Adrenal gland (tissue), 12 donors: ENCODE data around the gene CYS1. TPM values are rescaled to one million over a fixed set of nuclear protein-coding genes. Genes with fewer than 3 reads are reported as not detected.
"Not testable (repeated sequence)": the region's sequence is repeated elsewhere in the genome, so short reads cannot be mapped to it uniquely, and the experiment has no call there.

Experiments
- DNase-seq, 7 donors: peaks; one replicate each; pipeline ENCODE4 v3.0.0-alpha.2; 2019 to 2020
- H3K27ac ChIP-seq, 5 donors: fragments of 200-600 bp; sonication (generic) in 4 of 5; 1 replicate in 3 of 5; 2 replicates in 2 of 5; pipeline versions ENCODE4 v1.5.1 to v1.8.0; 2016 to 2020; ENCODE audit warnings: mild to moderate bottlenecking in 1 of 5
- H3K27me3 ChIP-seq: fragments of 200-600 bp; 2 replicates; pipeline ENCODE4 v1.8.0; 2021
- H3K36me3 ChIP-seq, 2 donors: fragments of 200-600 bp; replicated peaks in 1 of 2; 1 replicate in 1 of 2; 2 replicates in 1 of 2; pipeline versions ENCODE4 v1.5.1 to v1.8.0; 2018 to 2022
- H3K4me1 ChIP-seq, 2 donors: fragments of 200-600 bp; replicated peaks in 1 of 2; 1 replicate in 1 of 2; 2 replicates in 1 of 2; pipeline versions ENCODE4 v1.5.1 to v1.8.0; 2018 to 2021
- H3K4me3 ChIP-seq, 4 donors: fragments of 200-600 bp; sonication (generic) in 3 of 4; one replicate each; pipeline ENCODE4 v1.5.1; 2016 to 2018
- H3K9me3 ChIP-seq, 3 donors: fragments of 200-600 bp; sonication (generic) in 1 of 3; replicated peaks in 1 of 3; 1 replicate in 2 of 3; 2 replicates in 1 of 3; pipeline versions ENCODE4 v1.5.1 to v1.8.0; 2016 to 2021
- CTCF ChIP-seq, 6 experiments: fragments of 450-650 bp in 4 of 6; fragments of 200-600 bp in 2 of 6; sonication (generic) in 1 of 6; IDR thresholded peaks; 1 replicate in 5 of 6; 2 replicates in 1 of 6; pipeline versions ENCODE4 v1.5.1 to v1.8.0; 2016 to 2021; ENCODE audit warnings: antibody characterized with exemption in 6 of 6, mild to moderate bottlenecking in 2 of 6, moderate library complexity in 1 of 6
- POLR2A ChIP-seq, 2 donors: fragments of 450-650 bp; IDR thresholded peaks; one replicate each; pipeline ENCODE4 v1.6.1; 2017; ENCODE audit warnings: antibody characterized with exemption in 2 of 2, mild to moderate bottlenecking in 2 of 2, moderate library complexity in 1 of 2
- WGBS, 4 donors: extraction: QIAGEN DNeasy Blood & Tissue Kit in 2 of 4; methylation state at CpG; one replicate each; pipeline versions ENCODE4 v1.1.5 to v1.1.7; 2013 to 2017; 5-methylcytosine and 5-hydroxymethylcytosine counted together
- intact Hi-C, 2 donors: fragments of 100-400 bp; cut with DNase I; formaldehyde crosslinking; loops; one replicate each; pipeline versions ENCODE4 v1.14.1 to v1.15.0; 2022 to 2023
- polyA plus RNA-seq, 3 donors: library from polyadenylated mRNA; stranded (reverse); fragments of 200-250 nt in 2 of 3; fragments of 350-450 nt in 1 of 3; fragmentation: Illumina TruSeq in 1 of 3; extraction: RNeasy Lipid Tissue Mini Kit (QIAGEN cat#74804) in 1 of 3; gene quantifications; one replicate each; pipeline ENCODE4 v1.2.3, GENCODE V29; 2013 to 2014
- total RNA-seq, 9 donors: library from RNA; depleted of rRNA in 4 of 9; stranded (reverse); fragments of >200 nt in 4 of 9; fragments of 120-200 nt in 1 of 9; fragmentation: NEBNext Ultra II Directional in 1 of 9; extraction: Animal tissue kit (Norgen Biotek cat#: 25700) in 1 of 9; gene quantifications; one replicate each; pipeline versions ENCODE4 v1.1.0 to v1.2.4, GENCODE V29; 2013 to 2023
- donor health status: healthy with polysubstance abuse.
- donor health status: Bipolar disorder and iron deficiency.
- donor health status: DM: yes; HTN: yes; CAD: no.
- donor health status: DM: no; HTN: no; CAD: no.
- donor health status: DM: no; HTN: no; CAD: no.
- donor health status: DM: yes; HTN: yes; CAD: no.

The CYS1 gene
- total and polyA plus RNA-seq, 12 donors = 0.05 to 3.6 (median 1.1) TPM

DNA sequence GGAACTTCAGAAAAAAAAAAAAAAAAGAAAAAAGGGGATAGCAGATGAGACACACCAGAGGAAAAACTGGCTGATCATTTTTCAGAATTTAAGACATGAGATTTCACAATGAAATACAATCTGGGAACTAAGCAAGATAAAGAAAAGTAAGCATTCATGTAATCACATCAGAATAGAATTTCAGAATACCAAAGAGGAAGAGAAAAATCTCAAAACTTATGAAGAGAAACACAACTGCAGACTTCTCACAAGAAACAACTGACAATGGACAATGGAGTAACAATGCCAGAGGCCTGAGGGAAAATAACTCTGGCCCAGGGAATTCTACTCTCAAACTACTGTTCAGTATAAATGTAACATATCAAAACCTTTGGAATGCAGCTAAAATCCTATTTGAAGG is 29.1 kb upstream of the CYS1 start:
- H3K36me3 ChIP-seq = no peaks in the 10 kb centered on the region
- H3K27ac ChIP-seq = no peak overlapping the region
- H3K4me1 ChIP-seq = no peaks in the 10 kb centered on the region
- H3K9me3 ChIP-seq = no peaks in the 10 kb centered on the region
- no peaks in the 10 kb centered on the region for H3K27me3 ChIP-seq
- intact Hi-C loops = no loop called here
- TF ChIP-seq POLR2A (IDR thresholded peaks at IDR 0.05) (no peak), CTCF (IDR thresholded peaks at IDR 0.05) (no peak)
- H3K4me3 ChIP-seq = no peak overlapping the region
- no peak for DNase-seq

GRCh38 chr2:10104906-10105305 is 24.7 kb upstream of the CYS1 start:
- DNase-seq, intact Hi-C loops, H3K4me1 ChIP-seq: not testable (repeated sequence)

DNA sequence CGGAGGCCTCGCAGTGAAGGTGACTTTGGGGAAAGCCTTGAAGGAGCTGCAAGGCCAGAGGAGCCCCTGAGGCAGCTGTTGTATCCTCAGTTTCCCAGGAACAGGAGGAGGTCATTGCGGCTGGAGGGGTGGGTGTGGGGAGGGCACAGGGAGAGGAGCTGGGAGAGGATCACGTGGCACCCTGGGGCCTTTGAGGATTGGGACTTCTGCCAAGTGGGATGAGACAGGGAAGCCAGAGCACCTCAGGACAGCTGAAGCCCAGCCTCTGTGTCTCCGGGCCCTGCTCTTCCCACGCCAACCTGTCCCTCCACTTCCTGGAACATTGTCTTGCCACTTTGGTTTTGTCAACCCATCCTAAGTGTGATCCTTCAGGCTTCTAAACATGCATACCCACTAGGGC is 23.0 kb upstream of the CYS1 start:
- H3K27me3 ChIP-seq = no peaks in the 10 kb centered on the region
- H3K4me1 ChIP-seq = no peaks in the 10 kb centered on the region
- no peak overlapping the region for H3K4me3 ChIP-seq
- TF ChIP-seq CTCF (IDR thresholded peaks at IDR 0.05) (no peak), POLR2A (IDR thresholded peaks at IDR 0.05) (no peak)
- H3K9me3 ChIP-seq = no peaks in the 10 kb centered on the region
- intact Hi-C loops = no loop called here
- no peaks in the 10 kb centered on the region for H3K36me3 ChIP-seq
- no peak for DNase-seq
- no peak overlapping the region for H3K27ac ChIP-seq
- WGBS, 4 donors = 82 to 89% (median 87%) methylated on average over 5 to 6 of the region's 6 CpGs

More at GRCh38 chr2:10104906-10105305, 24.7 kb upstream of the CYS1 start:
- H3K9me3 ChIP-seq, H3K4me3 ChIP-seq, H3K36me3 ChIP-seq, H3K27ac ChIP-seq, H3K27me3 ChIP-seq: not testable (repeated sequence)

DNA sequence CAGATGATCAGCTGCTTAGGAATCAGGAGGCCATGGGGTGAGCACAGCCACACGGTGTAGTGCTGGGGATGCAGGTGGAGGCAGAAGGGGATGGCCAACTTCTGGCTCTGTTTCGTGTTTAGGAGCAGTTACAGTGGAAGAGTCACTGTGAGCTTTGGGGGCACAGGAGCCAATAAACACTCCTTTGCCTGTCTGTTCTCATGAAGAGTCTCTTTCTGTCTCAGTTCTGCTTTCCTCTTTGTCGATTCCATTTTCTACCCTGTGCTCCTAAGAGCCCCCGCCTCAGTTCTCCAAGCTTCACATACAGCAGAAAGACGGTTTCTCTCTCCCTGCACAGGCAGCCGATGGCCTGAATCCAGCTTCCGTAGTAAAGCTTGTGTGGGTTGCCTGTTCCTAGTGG is 21.3 kb upstream of the CYS1 start:
- Histone ChIP-seq H3K4me3 (no peak overlapping the region), H3K36me3 (no peaks in the 10 kb centered on the region), H3K4me1 (no peaks in the 10 kb centered on the region), H3K27ac (no peak overlapping the region), H3K27me3 (no peaks in the 10 kb centered on the region), H3K9me3 (no peaks in the 10 kb centered on the region)
- TF ChIP-seq CTCF (IDR thresholded peaks at IDR 0.05) = no peak
- no peak for TF ChIP-seq POLR2A (IDR thresholded peaks at IDR 0.05)
- DNase-seq = no peak
- intact Hi-C loops = no loop called here
- 51 to 73% (median 63%) methylated on average over 6 to 7 of the region's 7 CpGs for WGBS, 4 donors

DNA sequence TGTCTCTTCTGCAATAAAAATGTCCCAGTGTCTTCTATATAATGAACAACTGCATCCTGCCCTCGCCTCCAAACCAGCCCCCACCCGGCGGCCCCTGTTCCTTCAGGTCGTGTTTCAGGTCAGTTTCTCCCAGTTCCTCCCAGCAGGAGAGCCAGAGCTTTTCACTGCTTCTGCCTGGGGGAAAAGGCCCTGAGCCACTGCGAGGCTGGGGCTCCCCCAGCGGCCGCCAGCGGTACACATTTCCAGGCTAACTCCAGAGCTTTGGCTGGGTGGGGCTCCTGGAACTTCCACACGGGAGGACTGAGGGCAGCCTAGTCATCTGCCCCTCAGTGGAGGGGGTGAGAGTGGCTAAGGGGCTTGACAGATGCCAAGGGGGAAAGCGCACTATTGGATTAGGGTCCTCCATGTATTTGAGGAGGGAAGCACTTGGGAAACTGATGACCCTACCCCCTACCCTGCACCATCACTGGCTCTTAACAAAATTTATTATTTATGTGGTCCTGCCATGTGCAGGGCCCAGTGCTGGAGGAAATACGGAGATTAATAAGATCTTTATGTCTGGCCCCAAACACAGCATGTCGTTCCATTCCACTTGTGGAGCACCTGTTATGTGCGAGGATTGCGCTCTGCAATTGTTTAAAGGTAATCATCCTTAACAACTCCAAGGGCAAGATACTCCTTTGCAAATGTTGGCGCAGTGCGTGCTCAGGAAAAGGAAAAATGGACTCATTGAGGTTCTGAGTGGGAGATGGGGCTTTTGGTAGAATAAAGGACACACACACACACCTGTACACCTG is 17.3 kb upstream of the CYS1 start:
- no peak overlapping the region for H3K27ac ChIP-seq
- no peak for TF ChIP-seq POLR2A (IDR thresholded peaks at IDR 0.05)
- TF ChIP-seq CTCF (IDR thresholded peaks at IDR 0.05) = peak; percentile 84 to 94 (median 88)
- peak; percentile 52 to 80 (median 72) for DNase-seq
- intact Hi-C loops = loop anchor here in 1 of 2 donors (5.0 kb wide), 1 partner anchor 285 kb away; no protein-coding TSS in a partner anchor
- H3K27me3 ChIP-seq = peaks cover 6% of the 10 kb centered on the region
- no peak overlapping the region for H3K4me3 ChIP-seq
- 31 to 35% (median 34%) methylated on average over 16 of the region's 16 CpGs for WGBS, 4 donors
- no peaks in the 10 kb centered on the region for H3K36me3 ChIP-seq
- H3K4me1 ChIP-seq = no peaks in the 10 kb centered on the region
- H3K9me3 ChIP-seq = no peaks in the 10 kb centered on the region
